ENCODE data around the gene FBXW5. TPM values are rescaled to one million over a fixed set of nuclear protein-coding genes. Genes with fewer than 3 reads are reported as not detected.

The FBXW5 gene
- total RNA-seq, 5 donors from 2014 or later (not counting 1 experiment from before 2014, with no cell fraction given): 60.9 to 161 (median 145) TPM

- ATAC-seq (replicated peaks in 1 of 4) (no peak), DNase-seq (no peak)
- POLR2A ChIA-PET: no interaction called here
- Mint-ChIP-seq H3K27me3 (no peaks in the 10 kb centered on the region), H3K36me3 (no peaks in the 10 kb centered on the region), H3K9me3 (no peaks in the 10 kb centered on the region), H3K4me3 (peak overlapping the region in 1 of 3 donors; percentile 22), H3K27ac (peak overlapping the region; percentile 78 to 83), H3K4me1 (peaks cover 22 to 60% (median 46%) of the 10 kb centered on the region in 3 donors)
- Histone ChIP-seq H3K27ac (ENCODE audit: low read length) (no peak overlapping the region), H3K36me3 (ENCODE audit: control insufficient read depth in 2 of 2, extremely low read depth in 1 of 2, insufficient read depth in 1 of 2, low read length in 1 of 2) (no peaks in the 10 kb centered on the region), H3K4me1 (ENCODE audit: control insufficient read depth in 1 of 2, extremely low read depth in 1 of 2, insufficient read depth in 2 of 2, low read length in 2 of 2) (peaks cover 7 to 88% of the 10 kb centered on the region in 2 experiments), H3K27me3 (replicated peaks in 1 of 2; ENCODE audit: control insufficient read depth in 2 of 2, extremely low read depth in 1 of 2, insufficient read depth in 2 of 2, low read length in 1 of 2) (no peaks in the 10 kb centered on the region), H3K4me3 (ENCODE audit: control insufficient read depth in 1 of 2, extremely low read depth in 1 of 2, low read length in 1 of 2) (no peak overlapping the region), H3K9me3 (no peaks in the 10 kb centered on the region)
- 80% methylated on average over 8 of the region's 11 CpGs for WGBS (ENCODE audit: insufficient coverage)
- CTCF ChIA-PET: no interaction called here
Measured at GRCh38 chr9:136962701-136963248, 18.2 kb upstream of the FBXW5 start.

- ChIA-PET CTCF (no interaction called here), POLR2A (no interaction called here)
- ATAC-seq (replicated peaks in 1 of 4) (no peak), DNase-seq (no peak)
- Mint-ChIP-seq H3K27me3 (no peaks in the 10 kb centered on the region), H3K36me3 (no peaks in the 10 kb centered on the region), H3K9me3 (no peaks in the 10 kb centered on the region), H3K27ac (peak overlapping the region; percentile 66 to 78), H3K4me1 (peaks cover 22 to 58% (median 46%) of the 10 kb centered on the region in 3 donors), H3K4me3 (no peak overlapping the region)
- 93% methylated on average over 3 of the region's 9 CpGs for WGBS (ENCODE audit: insufficient coverage)
- Histone ChIP-seq H3K4me1 (ENCODE audit: control insufficient read depth in 1 of 2, extremely low read depth in 1 of 2, insufficient read depth in 2 of 2, low read length in 2 of 2) (peaks cover 7 to 91% of the 10 kb centered on the region in 2 experiments), H3K27ac (ENCODE audit: low read length) (no peak overlapping the region), H3K27me3 (replicated peaks in 1 of 2; ENCODE audit: control insufficient read depth in 2 of 2, extremely low read depth in 1 of 2, insufficient read depth in 2 of 2, low read length in 1 of 2) (no peaks in the 10 kb centered on the region), H3K36me3 (ENCODE audit: control insufficient read depth in 2 of 2, extremely low read depth in 1 of 2, insufficient read depth in 1 of 2, low read length in 1 of 2) (no peaks in the 10 kb centered on the region), H3K9me3 (no peaks in the 10 kb centered on the region), H3K4me3 (ENCODE audit: control insufficient read depth in 1 of 2, extremely low read depth in 1 of 2, low read length in 1 of 2) (no peak overlapping the region)
Measured at GRCh38 chr9:136962163-136962562, 17.6 kb upstream of the FBXW5 start.

- H3K27me3 ChIP-seq (replicated peaks in 1 of 2; ENCODE audit: control insufficient read depth in 2 of 2, extremely low read depth in 1 of 2, insufficient read depth in 2 of 2, low read length in 1 of 2): no peaks in the 10 kb centered on the region
- peaks cover 21 to 56% (median 45%) of the 10 kb centered on the region in 3 donors for H3K4me1 Mint-ChIP-seq
- no peaks in the 10 kb centered on the region for H3K27me3 Mint-ChIP-seq
- H3K27ac Mint-ChIP-seq: peak overlapping the region in 1 of 2 donors; percentile 66
- POLR2A ChIA-PET: no interaction called here
- CTCF ChIA-PET: no interaction called here
- H3K36me3 Mint-ChIP-seq: no peaks in the 10 kb centered on the region
- no peaks in the 10 kb centered on the region for H3K9me3 ChIP-seq
- H3K9me3 Mint-ChIP-seq: no peaks in the 10 kb centered on the region
- H3K4me3 Mint-ChIP-seq: no peak overlapping the region
- H3K36me3 ChIP-seq (ENCODE audit: control insufficient read depth in 2 of 2, extremely low read depth in 1 of 2, insufficient read depth in 1 of 2, low read length in 1 of 2): no peaks in the 10 kb centered on the region
- no peak for ATAC-seq (replicated peaks in 1 of 4)
- 82% methylated on average over 12 of the region's 23 CpGs for WGBS (ENCODE audit: insufficient coverage)
- H3K27ac ChIP-seq (ENCODE audit: low read length): peak overlapping the region; percentile 38
- DNase-seq: no peak
- H3K4me3 ChIP-seq (ENCODE audit: control insufficient read depth in 1 of 2, extremely low read depth in 1 of 2, low read length in 1 of 2): no peak overlapping the region
- peaks cover 7 to 89% of the 10 kb centered on the region in 2 experiments for H3K4me1 ChIP-seq (ENCODE audit: control insufficient read depth in 1 of 2, extremely low read depth in 1 of 2, insufficient read depth in 2 of 2, low read length in 2 of 2)
Measured at GRCh38 chr9:136961279-136962065, 16.9 kb upstream of the FBXW5 start.

- H3K27ac ChIP-seq (ENCODE audit: low read length): peak overlapping the region; percentile 38
- H3K4me1 ChIP-seq (ENCODE audit: control insufficient read depth in 1 of 2, extremely low read depth in 1 of 2, insufficient read depth in 2 of 2, low read length in 2 of 2): peaks cover 3 to 84% of the 10 kb centered on the region in 2 experiments
- CTCF ChIA-PET: no interaction called here
- ATAC-seq (replicated peaks in 1 of 4) (no peak), DNase-seq (no peak)
- POLR2A ChIA-PET: no interaction called here
- H3K27me3 Mint-ChIP-seq: no peaks in the 10 kb centered on the region
- H3K36me3 Mint-ChIP-seq: no peaks in the 10 kb centered on the region
- peaks cover 0 to 2% (median 0%) of the 10 kb centered on the region in 3 donors for H3K9me3 Mint-ChIP-seq
- H3K9me3 ChIP-seq: no peaks in the 10 kb centered on the region
- peak overlapping the region in 1 of 3 donors; percentile 62 for H3K4me3 Mint-ChIP-seq
- H3K27me3 ChIP-seq (replicated peaks in 1 of 2; ENCODE audit: control insufficient read depth in 2 of 2, extremely low read depth in 1 of 2, insufficient read depth in 2 of 2, low read length in 1 of 2): no peaks in the 10 kb centered on the region
- no CpG with 5 or more reads among the region's 15 CpGs for WGBS (ENCODE audit: insufficient coverage)
- no peaks in the 10 kb centered on the region for H3K36me3 ChIP-seq (ENCODE audit: control insufficient read depth in 2 of 2, extremely low read depth in 1 of 2, insufficient read depth in 1 of 2, low read length in 1 of 2)
- H3K27ac Mint-ChIP-seq: peak overlapping the region in 1 of 2 donors; percentile 34
- H3K4me1 Mint-ChIP-seq: peaks cover 15 to 50% (median 41%) of the 10 kb centered on the region in 3 donors
- H3K4me3 ChIP-seq (ENCODE audit: control insufficient read depth in 1 of 2, extremely low read depth in 1 of 2, low read length in 1 of 2): no peak overlapping the region
Measured at GRCh38 chr9:136960938-136961275, 16.4 kb upstream of the FBXW5 start.

- Histone ChIP-seq H3K27me3 (replicated peaks in 1 of 2; ENCODE audit: control insufficient read depth in 2 of 2, extremely low read depth in 1 of 2, insufficient read depth in 2 of 2, low read length in 1 of 2) (no peaks in the 10 kb centered on the region), H3K4me3 (ENCODE audit: control insufficient read depth in 1 of 2, extremely low read depth in 1 of 2, low read length in 1 of 2) (no peak overlapping the region), H3K9me3 (no peaks in the 10 kb centered on the region), H3K36me3 (ENCODE audit: control insufficient read depth in 2 of 2, extremely low read depth in 1 of 2, insufficient read depth in 1 of 2, low read length in 1 of 2) (no peaks in the 10 kb centered on the region), H3K27ac (ENCODE audit: low read length) (peak overlapping the region; percentile 69), H3K4me1 (ENCODE audit: control insufficient read depth in 1 of 2, extremely low read depth in 1 of 2, insufficient read depth in 2 of 2, low read length in 2 of 2) (peaks cover 2 to 81% of the 10 kb centered on the region in 2 experiments)
- Mint-ChIP-seq H3K27ac (peak overlapping the region; percentile 92 to 93), H3K36me3 (no peaks in the 10 kb centered on the region), H3K27me3 (no peaks in the 10 kb centered on the region), H3K9me3 (peaks cover 0 to 2% (median 0%) of the 10 kb centered on the region in 3 donors), H3K4me1 (peaks cover 10 to 45% (median 36%) of the 10 kb centered on the region in 3 donors), H3K4me3 (peak overlapping the region in 2 of 3 donors; percentile 35 to 62)
- DNase-seq: peak in 27 of 35 experiments; percentile 21 to 63 (median 50)
- 37% methylated on average over 10 of the region's 19 CpGs for WGBS (ENCODE audit: insufficient coverage)
- POLR2A ChIA-PET: interaction anchor here in 1 of 2 donors (0.6 kb wide), 1 partner anchor 209 kb away, joined by 7 read pairs; no protein-coding TSS in a partner anchor
- CTCF ChIA-PET: interaction anchor here (0.6 kb wide), 2 partner anchors 152 to 372 kb away, joined by 4 read pairs; no protein-coding TSS in a partner anchor
- ATAC-seq (replicated peaks in 1 of 4): peak; percentile 38 to 83 (median 72)
Measured at GRCh38 chr9:136960212-136960937, 15.8 kb upstream of the FBXW5 start.

Data from T-cell (primary cell).